IMR-90 (cell line): ENCODE data around the gene CYGB. TPM values are rescaled to one million over a fixed set of nuclear protein-coding genes. Genes with fewer than 3 reads are reported as not detected.
A peak's percentile ranks its signal among the peaks of the same experiment; 100 is the strongest.

ENCODE experiments used
- ATAC-seq: fragments of 200-7000 bp; cut with Tn5 transposase; 2 replicates; pipeline ENCODE4 v1.9.1; 2020; ENCODE audit warnings: low read depth, mild to moderate bottlenecking, moderate library complexity
- BruUV-seq: library from RNA; stranded (reverse); fragments of 400-500 nt; replicated peaks from 2 replicates; lab custom pipeline; 2021; lab: Mats Ljungman, UMichigan
- CTCF ChIA-PET: fragments of 300-600 bp; formaldehyde crosslinking; extraction: SDS; loops from one replicate; lab custom pipeline; 2021; ENCODE audit warnings: antibody characterized with exemption; lab: Yijun Ruan, JAX
- POLR2A ChIA-PET: fragments of 300-600 bp; sonication (Branson Sonifier 250); formaldehyde crosslinking; loops from one replicate; lab custom pipeline; 2022; ENCODE audit warnings: antibody characterized with exemption; ENCODE audit not compliant: unreplicated experiment; lab: Charles Lee
- DNase-seq: peaks from one replicate; pipeline ENCODE4 v3.0.0; 2013
- H2AFZ ChIP-seq: replicated peaks from 2 replicates; pipeline ENCODE3; 2013; ENCODE audit warnings: low read length, mild to moderate bottlenecking; ENCODE audit not compliant: poor library complexity
- H2AK5ac ChIP-seq: 2 replicates; pipeline ENCODE4 v1.6.1; 2013; ENCODE audit warnings: low read depth, low read length, inconsistent platforms
- H2AK9ac ChIP-seq: replicated peaks from 2 replicates; pipeline ENCODE3; 2013; ENCODE audit warnings: mild to moderate bottlenecking, low read depth, low read length, moderate library complexity; ENCODE audit not compliant: poor library complexity
- H2BK120ac ChIP-seq: 2 replicates; pipeline ENCODE4 v1.6.1; 2013; ENCODE audit warnings: low read depth, low read length, inconsistent platforms
- H2BK15ac ChIP-seq: 3 replicates; pipeline ENCODE4 v1.6.1; 2013; ENCODE audit warnings: low read depth, low read length, inconsistent platforms
- H2BK20ac ChIP-seq: 2 replicates; pipeline ENCODE4 v1.6.1; 2013; ENCODE audit warnings: low read depth, mild to moderate bottlenecking, inconsistent platforms, low read length, moderate library complexity
- H2BK5ac ChIP-seq: 2 replicates; pipeline ENCODE4 v1.6.1; 2013; ENCODE audit warnings: mild to moderate bottlenecking, low read depth, low read length, inconsistent platforms; ENCODE audit not compliant: poor library complexity, severe bottlenecking
- H3K14ac ChIP-seq: replicated peaks from 2 replicates; pipeline ENCODE4 v1.6.1; 2013; ENCODE audit warnings: low read depth, low read length, inconsistent platforms
- H3K18ac ChIP-seq: 2 replicates; pipeline ENCODE4 v1.6.1; 2013; ENCODE audit warnings: low read depth, low read length, control low read depth
- H3K23ac ChIP-seq: 2 replicates; pipeline ENCODE4 v1.6.1; 2013; ENCODE audit warnings: low read depth, low read length, inconsistent platforms
- H3K27ac ChIP-seq: 2 replicates; pipeline ENCODE4 v1.5.1; 2013; ENCODE audit warnings: mild to moderate bottlenecking, control low read depth, low read length; ENCODE audit not compliant: insufficient read depth
- H3K27me3 ChIP-seq: 2 replicates; pipeline ENCODE4 v1.6.1; 2013; ENCODE audit warnings: low read length; ENCODE audit not compliant: control insufficient read depth, insufficient read depth
- H3K36me3 ChIP-seq: 2 replicates; pipeline ENCODE4 v1.6.1; 2013; ENCODE audit warnings: low read length, mixed read lengths; ENCODE audit not compliant: control insufficient read depth, insufficient read depth
- H3K4ac ChIP-seq: 2 replicates; pipeline ENCODE4 v1.6.1; 2013; ENCODE audit warnings: low read depth, low read length, inconsistent platforms
- H3K4me1 ChIP-seq: 2 replicates; pipeline ENCODE4 v1.6.1; 2013; ENCODE audit warnings: low read length, mixed read lengths; ENCODE audit not compliant: control insufficient read depth, insufficient read depth
- H3K4me2 ChIP-seq: 2 replicates; pipeline ENCODE4 v1.6.1; 2013; ENCODE audit warnings: low read depth, mild to moderate bottlenecking, control low read depth, low read length, moderate library complexity
- H3K4me3 ChIP-seq: 2 replicates; pipeline ENCODE4 v1.5.1; 2013; ENCODE audit warnings: low read depth, mild to moderate bottlenecking, control low read depth, low read length, moderate library complexity; ENCODE audit not compliant: insufficient read depth
- H3K56ac ChIP-seq: 2 replicates; pipeline ENCODE4 v1.6.1; 2013; ENCODE audit warnings: low read length, inconsistent platforms; ENCODE audit not compliant: insufficient read depth; ENCODE audit errors: extremely low read depth
- H3K79me1 ChIP-seq, 2 experiments: 2 replicates each; pipeline ENCODE4 v1.6.1; 2013; ENCODE audit warnings: low read length in 2 of 2, inconsistent platforms in 1 of 2, low read depth in 1 of 2
- H3K9ac ChIP-seq: 2 replicates; pipeline ENCODE4 v1.6.1; 2013; ENCODE audit warnings: low read depth, low read length, control low read depth
- H3K9me1 ChIP-seq: 2 replicates; pipeline ENCODE4 v1.6.1; 2013; ENCODE audit warnings: low read length, inconsistent platforms; ENCODE audit not compliant: insufficient read depth
- H3K9me3 ChIP-seq: 2 replicates; pipeline ENCODE4 v1.6.1; 2013; ENCODE audit warnings: low read length; ENCODE audit not compliant: control insufficient read depth, insufficient read depth
- H4K20me1 ChIP-seq: 2 replicates; pipeline ENCODE4 v1.6.1; 2013; ENCODE audit warnings: low read length, inconsistent platforms; ENCODE audit not compliant: insufficient read depth
- H4K5ac ChIP-seq: 2 replicates; pipeline ENCODE4 v1.6.1; 2013; ENCODE audit warnings: mild to moderate bottlenecking, low read depth, low read length, control low read depth
- H4K8ac ChIP-seq, 2 experiments: 2 replicates each; pipeline ENCODE4 v1.6.1; 2013; ENCODE audit warnings: low read depth in 2 of 2, low read length in 2 of 2, control low read depth in 1 of 2, inconsistent platforms in 1 of 2
- H4K91ac ChIP-seq: 2 replicates; pipeline ENCODE4 v1.6.1; 2013; ENCODE audit warnings: low read depth, low read length, inconsistent platforms; ENCODE audit not compliant: insufficient read depth
- CEBPB ChIP-seq: IDR thresholded peaks from 2 replicates; pipeline ENCODE4 v1.6.1; 2012; ENCODE audit warnings: low read depth, low read length, improper control_type of control experiment
- ELK1 ChIP-seq: fragments of 150-350 bp; IDR thresholded peaks from 2 replicates; pipeline ENCODE4 v1.6.1; 2016; ENCODE audit warnings: low read depth, mild to moderate bottlenecking, low read length, moderate library complexity, borderline replicate concordance
- WGBS, 2 experiments: methylation state at CpG; one replicate each; pipeline versions ENCODE4 v1.1.5 to v1.1.7; 2013; ENCODE audit warnings: missing lambda C conversion rate in 2 of 2; ENCODE audit not compliant: insufficient read length in 1 of 2; ENCODE audit errors: extremely low coverage in 2 of 2; 5-methylcytosine and 5-hydroxymethylcytosine counted together
- dilution Hi-C: fragments of 300-500 bp; cut with HindIII; formaldehyde crosslinking; loops from one replicate; pipeline ENCODE4 v1.14.3; 2018; ENCODE audit warnings: low sequenced_read_pairs; ENCODE audit not compliant: unreplicated experiment
- in situ Hi-C: fragments of 300-500 bp; cut with MboI; formaldehyde crosslinking; loops from 3 replicates; pipeline ENCODE4 v1.14.3; 2019; ENCODE audit warnings: low sequenced_read_pairs, inconsistent platforms, mixed read lengths
- intact Hi-C: fragments of 100-400 bp; cut with micrococcal nuclease; formaldehyde crosslinking; loops from 2 replicates; pipeline ENCODE4 v1.10.0; 2022
- polyA plus RNA-seq, 3 experiments: library from polyadenylated mRNA; depleted of rRNA; stranded (reverse); fragments of >200 nt; gene quantifications; 2 replicates each; pipeline ENCODE4 v1.2.3, GENCODE V29; 2012; ENCODE audit warnings: low replicate concordance in 1 of 3
- total RNA-seq: library from RNA; depleted of rRNA; stranded (reverse); fragments of >200 nt; gene quantifications from 2 replicates; pipeline ENCODE4 v1.2.3, GENCODE V29; 2012

Gene CYGB
- total and polyA plus RNA-seq, 2 of the 4 experiments (the other 2 are of a cell fraction): 1.3 to 2.9 TPM

- peaks cover 13% of the 10 kb centered on the region for H3K9me1 ChIP-seq
- H2BK20ac ChIP-seq: no peak overlapping the region
- CTCF ChIA-PET: interaction anchor here (0.6 to 1.9 kb wide), 3 partner anchors 36 to 117 kb away, joined by 4 to 7 read pairs (median 5); no protein-coding TSS in a partner anchor
- in situ Hi-C loops: loop anchor here (10.0 kb wide), 2 partner anchors 98 to 198 kb away; partner anchors contain the start of gene QRICH2
- peaks cover 7% of the 10 kb centered on the region for H3K27me3 ChIP-seq
- peak; percentile 17; the same call in 1 of the 2 replicates for TF ChIP-seq CEBPB
- no peak for TF ChIP-seq ELK1
- peak overlapping the region; percentile 94 for H2AK9ac ChIP-seq
- H3K9me3 ChIP-seq: no peaks in the 10 kb centered on the region
- H3K56ac ChIP-seq: no peak overlapping the region
- H3K18ac ChIP-seq: no peak overlapping the region
- H3K23ac ChIP-seq: no peak overlapping the region
- no TSS peak for BruUV-seq
- POLR2A ChIA-PET: no interaction called here
- no peak overlapping the region for H2BK5ac ChIP-seq
- no peaks in the 10 kb centered on the region for H3K36me3 ChIP-seq
- no peak for ATAC-seq
- no peak overlapping the region for H2BK15ac ChIP-seq
- H2AK5ac ChIP-seq: peak overlapping the region; percentile 81; the same call in 1 of the 2 replicates
- no peak overlapping the region for H4K91ac ChIP-seq
- DNase-seq: no peak
- H3K4me1 ChIP-seq: peaks cover 26% of the 10 kb centered on the region
- peaks cover 4 to 26% of the 10 kb centered on the region in 2 experiments; a peak in 3 of 4 replicates for H3K79me1 ChIP-seq
- 73% methylated on average over 4 of the region's 8 CpGs; no CpG with 5 or more reads in 1 of the 2 experiments for WGBS, 2 experiments
- no peak overlapping the region for H3K4me2 ChIP-seq
- dilution Hi-C loops: no loop called here
- no peak overlapping the region for H2BK120ac ChIP-seq
- H3K4ac ChIP-seq: no peak overlapping the region
- H4K20me1 ChIP-seq: no peaks in the 10 kb centered on the region
- H4K8ac ChIP-seq: peak overlapping the region in 1 of 2 experiments; percentile 96; a peak in 2 of 4 replicates
- H3K9ac ChIP-seq: no peak overlapping the region
- H3K14ac ChIP-seq: no peak overlapping the region
- intact Hi-C loops: no loop called here
- peak overlapping the region; percentile 100 for H4K5ac ChIP-seq
- no peak overlapping the region for H3K27ac ChIP-seq
- peak overlapping the region; percentile 92 for H2AFZ ChIP-seq
- no peak overlapping the region for H3K4me3 ChIP-seq
Measured at GRCh38 chr17:76502341-76503211, 34.9 kb downstream of the CYGB start.
